Duodenal mucosa (tissue), 2 donors: Measurements from ENCODE around the gene SMYD2.

Experiments used
- H3K27ac ChIP-seq: one replicate; pipeline ENCODE4 v1.7.0; 2013; ENCODE audit warnings: low read depth, low read length
- H3K27me3 ChIP-seq, 2 donors: one replicate each; pipeline ENCODE4 v1.7.0; 2013; ENCODE audit warnings: low read length in 2 of 2, control low read depth in 1 of 2; ENCODE audit not compliant: insufficient read depth in 2 of 2, control insufficient read depth in 1 of 2
- H3K36me3 ChIP-seq, 2 donors: one replicate each; pipeline ENCODE4 v1.7.0; 2013; ENCODE audit warnings: low read length in 2 of 2, control low read depth in 1 of 2; ENCODE audit not compliant: insufficient read depth in 2 of 2, control insufficient read depth in 1 of 2
- H3K4me1 ChIP-seq, 2 donors: one replicate each; pipeline ENCODE4 v1.7.0; 2013; ENCODE audit warnings: low read length in 2 of 2, control low read depth in 1 of 2; ENCODE audit not compliant: insufficient read depth in 2 of 2, control insufficient read depth in 1 of 2
- H3K4me3 ChIP-seq, 2 donors: one replicate each; pipeline ENCODE4 v1.7.0; 2013; ENCODE audit warnings: low read length in 2 of 2, low read depth in 1 of 2
- H3K9ac ChIP-seq, 2 donors: one replicate each; pipeline ENCODE4 v1.7.0; 2013; ENCODE audit warnings: low read length in 2 of 2, low read depth in 1 of 2
- H3K9me3 ChIP-seq, 2 donors: one replicate each; pipeline ENCODE4 v1.7.0; 2013; ENCODE audit warnings: low read length in 2 of 2, control low read depth in 1 of 2; ENCODE audit not compliant: control insufficient read depth in 1 of 2

The SMYD2 gene

DNA sequence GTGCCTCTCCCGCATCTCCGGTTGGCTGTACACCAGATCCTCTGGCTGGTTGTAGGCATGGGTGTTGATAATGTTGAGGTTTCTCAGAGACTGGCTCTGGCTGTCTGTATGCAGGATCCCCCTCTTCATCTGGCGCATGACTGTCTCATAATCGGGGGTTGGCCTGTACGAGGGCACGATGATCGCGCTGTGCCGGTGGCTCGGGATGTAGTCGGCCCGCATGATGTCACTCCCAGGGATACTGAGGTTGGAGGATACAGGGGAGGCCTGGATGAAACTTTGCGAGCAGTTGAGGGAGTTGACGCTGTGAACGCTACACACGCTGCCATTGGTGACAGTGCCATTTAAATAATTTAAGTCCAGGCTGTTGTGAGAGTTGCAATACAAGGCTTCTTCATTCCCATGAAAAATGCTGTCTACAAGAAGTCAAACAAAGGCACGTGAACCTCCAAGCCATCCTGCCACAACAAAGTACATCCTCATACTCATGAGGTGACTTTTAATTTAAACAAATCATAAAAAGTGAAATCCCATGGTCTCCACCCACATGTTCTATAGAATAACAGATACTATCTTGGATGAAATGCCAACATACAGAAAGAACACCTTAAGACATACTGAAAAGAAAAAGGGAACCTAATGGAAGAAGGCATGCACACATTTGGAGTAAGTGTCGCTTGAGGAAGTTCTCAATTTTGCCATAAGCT, 103.6 kb downstream of the SMYD2 start:
- H3K4me1 ChIP-seq: no peaks in the 10 kb centered on the region
- H3K9ac ChIP-seq: no peak overlapping the region
- no peaks in the 10 kb centered on the region for H3K9me3 ChIP-seq
- H3K4me3 ChIP-seq: no peak overlapping the region
- H3K36me3 ChIP-seq: peaks cover 8 to 9% of the 10 kb centered on the region in 2 donors
- no peaks in the 10 kb centered on the region for H3K27me3 ChIP-seq
- H3K27ac ChIP-seq: no peak overlapping the region

DNA sequence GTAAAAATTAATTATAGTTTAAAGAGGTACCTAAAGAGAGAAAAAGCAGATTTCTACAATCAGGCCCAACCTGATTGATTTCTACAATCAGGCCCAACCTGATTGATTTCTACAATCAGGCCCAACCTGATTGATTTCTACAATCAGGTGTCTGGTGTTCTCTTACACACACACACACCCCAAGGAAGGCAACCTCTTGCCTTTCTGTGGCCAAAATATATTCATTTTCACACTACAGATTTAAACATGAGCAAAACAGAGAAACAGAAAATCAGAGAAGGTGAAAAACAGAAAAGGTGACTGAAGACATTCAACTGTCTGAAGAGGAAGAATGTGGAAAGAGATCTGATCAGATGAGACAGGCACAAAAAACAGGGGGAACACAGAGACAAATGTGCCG, 104.5 kb downstream of the SMYD2 start:
- Histone ChIP-seq H3K9ac (no peak overlapping the region), H3K36me3 (peaks cover 8 to 9% of the 10 kb centered on the region in 2 donors), H3K27me3 (no peaks in the 10 kb centered on the region), H3K4me1 (no peaks in the 10 kb centered on the region), H3K4me3 (no peak overlapping the region), H3K9me3 (no peaks in the 10 kb centered on the region), H3K27ac (no peak overlapping the region)

DNA sequence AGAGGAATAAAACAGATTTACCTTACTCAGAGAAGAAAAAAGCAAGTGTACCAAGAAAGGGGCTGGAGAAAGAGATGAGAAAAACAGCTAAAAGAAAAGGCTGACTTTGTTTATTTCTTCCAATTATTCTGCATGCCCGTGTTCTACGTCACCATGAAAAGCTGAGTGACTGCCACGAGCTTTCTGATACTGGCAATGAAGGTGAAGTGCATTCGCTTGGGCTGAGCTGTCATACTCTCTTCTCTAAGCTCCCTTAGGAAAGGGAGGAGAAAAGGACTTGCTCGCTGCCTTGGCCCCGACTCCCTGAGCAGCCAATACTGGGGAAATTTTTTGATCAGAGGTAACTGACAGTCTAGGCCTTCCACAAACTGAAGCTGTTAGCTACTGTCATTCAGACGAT, 105.4 kb downstream of the SMYD2 start:
- H3K4me3 ChIP-seq: no peak overlapping the region
- peaks cover 8 to 12% of the 10 kb centered on the region in 2 donors for H3K36me3 ChIP-seq
- H3K27me3 ChIP-seq: no peaks in the 10 kb centered on the region
- H3K9ac ChIP-seq: no peak overlapping the region
- no peaks in the 10 kb centered on the region for H3K4me1 ChIP-seq
- H3K27ac ChIP-seq: no peak overlapping the region
- no peaks in the 10 kb centered on the region for H3K9me3 ChIP-seq
